NCI-H2107 (cell line): ENCODE results near the gene PFKFB3.
"Not testable (repeated sequence)": the region's sequence is repeated elsewhere in the genome, so short reads cannot be mapped to it uniquely, and the experiment has no call there.

Experiments used
- DNase-seq: peaks from one replicate; lab custom pipeline; 2025; lab: John Stamatoyannopoulos, UW

Gene PFKFB3

DNA sequence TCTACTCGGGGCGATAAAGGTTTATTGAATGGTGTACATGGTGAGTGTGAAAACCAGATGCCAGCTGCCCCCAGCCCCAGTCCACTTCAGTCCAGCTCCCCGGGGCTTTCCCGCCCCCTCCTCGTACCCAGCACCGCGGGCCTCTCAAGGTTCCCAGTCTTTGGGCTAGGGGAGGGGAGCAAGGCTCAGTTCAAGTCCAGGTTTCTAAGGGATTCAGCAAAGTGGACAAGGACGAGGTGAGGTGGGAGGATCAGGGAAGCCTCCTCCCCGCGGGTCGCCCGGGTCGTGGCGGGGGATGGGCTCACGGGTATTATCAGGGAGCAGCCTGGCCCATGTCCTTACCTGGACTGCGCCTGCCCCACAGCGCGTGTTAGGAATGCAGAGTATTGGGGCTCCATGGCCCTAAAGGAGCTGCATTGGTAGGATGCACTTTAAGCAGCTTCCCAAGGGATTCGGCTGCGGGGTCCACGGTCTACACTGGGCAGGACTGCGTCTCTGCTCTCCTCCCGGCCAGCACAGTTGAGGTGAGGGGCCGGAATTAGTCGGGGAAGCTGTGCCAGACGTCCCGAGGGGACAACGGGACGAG is 541 bp upstream of the PFKFB3 start:
- DNase-seq = no peak

DNA sequence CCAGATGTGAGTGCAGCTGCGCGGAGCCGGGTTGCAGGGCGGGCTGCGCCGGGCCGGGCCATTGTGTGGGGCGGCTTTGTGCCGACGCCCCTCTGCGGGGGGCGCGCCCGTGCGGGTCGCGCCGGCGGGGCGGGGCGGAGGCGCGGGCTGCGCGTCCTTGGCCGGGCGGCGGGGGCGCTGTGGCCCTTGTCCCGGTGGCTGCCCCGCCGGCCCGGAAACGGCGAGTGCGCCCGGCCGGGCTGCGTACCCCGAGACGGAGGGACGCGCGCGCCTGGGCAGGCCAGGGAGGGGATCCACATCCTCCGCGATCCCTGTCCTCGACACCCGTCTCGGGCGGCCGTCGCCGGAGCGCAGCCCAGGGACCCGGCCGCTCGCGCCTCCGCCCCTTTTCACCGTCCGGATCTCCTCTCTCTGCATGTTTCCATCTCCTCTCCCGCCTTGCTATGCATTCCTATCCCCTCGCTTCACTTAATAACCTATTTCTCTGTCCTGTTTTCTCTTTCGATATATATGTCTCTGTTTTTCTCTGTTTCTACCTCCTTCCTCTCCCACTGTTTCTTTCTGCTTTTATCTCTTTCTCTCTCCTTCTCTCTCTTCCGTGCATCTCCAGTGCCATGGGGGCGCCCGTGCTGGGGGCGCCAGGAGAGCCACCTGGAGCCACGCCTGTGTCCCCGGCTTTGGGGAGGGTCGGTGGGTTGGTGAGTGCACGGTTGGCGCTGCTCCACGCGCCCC is 765 bp downstream of the PFKFB3 start:
- DNase-seq = no peak

DNA sequence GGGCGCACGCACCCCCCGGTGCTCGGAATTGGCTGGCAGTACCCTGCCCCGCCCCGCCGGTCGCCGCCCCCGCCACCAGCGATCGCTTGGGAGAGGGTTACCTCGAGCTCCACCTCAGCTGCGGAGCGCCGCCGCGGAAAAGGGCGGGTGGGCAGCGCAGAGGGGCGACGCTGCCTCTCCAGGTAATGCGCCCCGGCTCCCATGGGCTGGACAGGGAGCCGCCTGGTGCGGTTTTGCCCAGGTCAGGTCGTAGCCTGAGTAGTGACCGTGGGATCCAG is 1.3 kb downstream of the PFKFB3 start:
- no peak for DNase-seq

- no peak for DNase-seq
These were observed 1.8 kb downstream of the PFKFB3 start for GRCh38 chr10:6204341-6205191.

- DNase-seq = not testable (repeated sequence)
These were observed 3.8 kb downstream of the PFKFB3 start for GRCh38 chr10:6206486-6206885.

GRCh38 chr10:6207658-6208057 is 4.9 kb downstream of the PFKFB3 start:
- DNase-seq = no peak

DNA sequence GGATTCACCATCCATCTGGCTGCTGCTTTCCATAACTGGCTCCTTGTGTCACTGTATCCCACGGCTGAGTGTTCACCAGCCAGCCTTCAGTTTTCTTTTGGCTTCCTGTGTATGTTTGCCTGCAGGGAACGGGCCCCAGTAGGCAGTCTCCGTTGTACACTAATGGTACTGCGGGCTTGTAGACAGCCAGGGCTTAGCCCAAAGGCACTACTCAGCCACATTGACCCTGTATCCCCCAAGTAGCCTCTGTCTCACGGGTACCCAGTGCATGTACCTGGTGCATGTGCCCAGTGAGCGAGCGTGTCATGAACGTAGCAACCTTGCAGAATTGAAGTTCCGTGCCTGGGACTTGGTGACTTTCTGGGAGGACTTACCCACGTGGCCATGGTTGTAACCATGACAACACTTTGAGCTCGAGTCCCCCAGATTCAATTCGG is 6.1 kb downstream of the PFKFB3 start:
- no peak for DNase-seq

GRCh38 chr10:6211341-6211670 is 8.6 kb downstream of the PFKFB3 start:
- DNase-seq = no peak

- DNase-seq = no peak
These were observed 9.2 kb downstream of the PFKFB3 start for GRCh38 chr10:6211671-6212635.

GRCh38 chr10:6212806-6213205 is 10.1 kb downstream of the PFKFB3 start:
- no peak for DNase-seq

- DNase-seq = no peak
These were observed 10.6 kb downstream of the PFKFB3 start for GRCh38 chr10:6213257-6213905.

- DNase-seq = no peak
These were observed 11.2 kb downstream of the PFKFB3 start for GRCh38 chr10:6213908-6214307.

- DNase-seq = no peak
These were observed 11.9 kb downstream of the PFKFB3 start for GRCh38 chr10:6214612-6215011.

DNA sequence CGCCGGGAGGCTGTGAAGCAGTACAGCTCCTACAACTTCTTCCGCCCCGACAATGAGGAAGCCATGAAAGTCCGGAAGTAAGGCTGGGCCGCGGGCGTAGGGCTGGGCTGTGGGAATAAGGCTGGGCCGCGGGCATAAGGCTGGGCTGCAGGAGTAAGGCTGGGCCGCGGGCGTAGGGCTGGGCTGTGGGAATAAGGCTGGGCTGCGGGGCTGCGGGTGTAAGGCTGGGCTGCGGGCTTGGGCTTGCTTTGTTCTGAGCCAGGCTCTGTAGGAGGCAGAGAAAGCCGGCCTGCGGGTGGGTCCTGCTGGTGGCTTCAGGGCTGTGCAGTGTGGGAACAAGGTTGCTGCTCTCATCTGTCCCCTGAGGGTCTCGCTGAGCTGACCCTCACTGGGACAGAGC is 12.5 kb downstream of the PFKFB3 start:
- no peak for DNase-seq

DNA sequence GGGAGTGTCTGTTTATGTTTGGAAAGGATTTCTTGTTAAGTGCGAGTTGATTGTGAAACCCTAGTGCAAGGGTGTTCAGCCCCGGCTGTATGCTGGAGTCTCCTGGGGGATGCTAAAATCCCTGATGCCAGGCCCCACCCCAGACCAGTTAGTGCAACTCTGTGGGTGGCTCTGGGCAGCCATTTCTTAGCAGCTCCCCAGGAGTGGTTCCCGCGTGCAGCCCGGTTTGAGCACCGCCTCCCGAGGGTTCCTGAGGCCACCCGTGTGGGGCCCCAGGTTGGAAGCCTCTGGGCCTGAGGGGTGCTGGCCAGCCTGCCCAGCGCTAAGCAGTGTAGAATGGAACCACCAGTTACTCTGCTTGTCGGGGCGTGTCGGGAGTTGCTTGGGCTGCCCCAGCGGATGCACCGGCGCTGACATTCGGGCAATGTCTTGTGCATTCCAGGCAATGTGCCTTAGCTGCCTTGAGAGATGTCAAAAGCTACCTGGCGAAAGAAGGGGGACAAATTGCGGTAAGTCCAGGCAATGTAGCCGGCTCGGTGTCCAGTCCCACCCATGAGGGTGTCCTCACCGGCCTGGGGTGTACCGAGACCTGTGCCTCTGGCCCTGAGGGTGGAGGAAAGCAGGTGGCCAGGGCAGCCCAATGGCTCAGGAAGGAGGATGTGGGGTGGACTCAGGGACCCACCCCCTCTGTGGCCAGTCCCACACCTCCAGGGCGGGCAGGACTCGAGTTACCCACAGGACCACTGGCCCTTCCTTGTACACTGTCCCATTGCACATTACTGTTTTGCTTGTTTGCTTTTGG is 13.2 kb downstream of the PFKFB3 start:
- DNase-seq = no peak

- no peak for DNase-seq
These were observed 14.2 kb downstream of the PFKFB3 start for GRCh38 chr10:6216916-6217315.

GRCh38 chr10:6217611-6218010 is 14.9 kb downstream of the PFKFB3 start:
- no peak for DNase-seq

DNA sequence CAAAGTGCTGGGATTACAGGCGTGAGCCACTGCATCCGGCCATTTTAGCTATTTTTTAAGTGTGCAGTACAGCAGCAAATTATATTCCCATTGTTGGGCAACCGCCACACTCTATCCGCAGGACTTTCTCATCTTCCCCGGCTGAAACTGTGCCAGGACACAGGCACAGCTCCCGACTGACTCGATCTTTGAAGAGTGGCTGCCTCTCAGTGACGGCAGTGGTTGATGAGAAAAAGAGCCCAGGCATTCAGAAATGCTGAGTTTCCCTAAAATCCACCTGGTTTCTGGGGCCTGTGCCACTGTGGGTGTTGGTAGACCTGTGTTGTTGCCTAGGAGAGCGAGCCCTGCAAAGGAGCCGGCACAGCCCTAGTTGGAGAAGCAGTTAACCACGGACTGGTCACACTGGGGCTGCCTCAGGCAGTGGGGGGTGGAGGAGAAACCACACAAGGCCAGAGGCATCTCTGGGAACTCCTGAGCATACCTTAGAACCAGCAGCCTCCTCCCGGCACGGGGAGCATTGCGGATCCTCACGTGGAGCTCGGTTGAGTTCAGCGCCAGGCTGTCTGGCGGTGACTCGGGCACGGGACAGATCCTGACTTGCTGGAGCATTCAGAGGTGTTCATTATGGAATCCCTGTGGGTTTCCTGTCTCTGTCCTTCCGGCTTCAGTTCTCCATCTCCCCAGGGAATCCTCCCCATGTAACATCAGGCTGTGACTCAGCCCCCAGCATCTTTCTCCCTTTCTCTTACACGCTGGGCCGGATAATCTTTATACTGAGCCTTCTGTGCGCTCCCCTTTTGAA is 16.2 kb downstream of the PFKFB3 start:
- no peak for DNase-seq

- no peak for DNase-seq
These were observed 16.7 kb downstream of the PFKFB3 start for GRCh38 chr10:6219494-6219836.
